GM19240 (cell line): ENCODE results near the gene S100A5.

Experiments
- DNase-seq: peaks from one replicate; pipeline ENCODE4 v3.0.0; 2011; ENCODE audit warnings: low spot score; ENCODE audit not compliant: insufficient read length

S100A5 gene

GRCh38 chr1:153547560-153548551 lies 7.1 kb upstream of the S100A5 start:
- DNase-seq: no peak

- DNase-seq: no peak
Measured at GRCh38 chr1:153546796-153547559, 6.2 kb upstream of the S100A5 start.

- DNase-seq: no peak
Measured at GRCh38 chr1:153546371-153546770, 5.6 kb upstream of the S100A5 start.

- DNase-seq: no peak
Measured at GRCh38 chr1:153545067-153546055, 4.6 kb upstream of the S100A5 start, which contains the start of gene S100A4. S100A4 (minus strand) TSS chr1:153545806; CDS start chr1:153544794, 1,012 bp downstream.

GRCh38 chr1:153544453-153545066 lies 3.8 kb upstream of the S100A5 start:
- no peak for DNase-seq

GRCh38 chr1:153543736-153544135 lies 3.0 kb upstream of the S100A5 start:
- no peak for DNase-seq

GRCh38 chr1:153542956-153543711 lies 2.4 kb upstream of the S100A5 start:
- no peak for DNase-seq

- no peak for DNase-seq
Measured at GRCh38 chr1:153541641-153542590, 1.2 kb upstream of the S100A5 start.

- no peak for DNase-seq
Measured at GRCh38 chr1:153539395-153540093, 1.2 kb downstream of the S100A5 start.

GRCh38 chr1:153538315-153538821 lies 2.4 kb downstream of the S100A5 start:
- DNase-seq: no peak

- no peak for DNase-seq
Measured at GRCh38 chr1:153537376-153537730, 3.4 kb downstream of the S100A5 start.

GRCh38 chr1:153536671-153537375 lies 3.9 kb downstream of the S100A5 start:
- DNase-seq: no peak

- no peak for DNase-seq
Measured at GRCh38 chr1:153536012-153536670, 4.6 kb downstream of the S100A5 start.

- DNase-seq: no peak
Measured at GRCh38 chr1:153535242-153536011, 5.3 kb downstream of the S100A5 start, which contains the start of gene S100A6. S100A6 (minus strand) TSS chr1:153535991; CDS start chr1:153535339, 652 bp downstream.

- no peak for DNase-seq
Measured at GRCh38 chr1:153534925-153535241, 5.9 kb downstream of the S100A5 start.
